Trophoblast cell (in vitro differentiated cells and primary cell): ENCODE data around the gene PKP4.

Experiments used
- DNase-seq, 2 donors: peaks; one replicate each; pipeline ENCODE4 v3.0.0-alpha.2; 2016
- H2AFZ ChIP-seq: 2 replicates; pipeline ENCODE4 v1.6.1; 2013; ENCODE audit warnings: low read length, moderate library complexity, mild to moderate bottlenecking; ENCODE audit not compliant: insufficient read depth, poor library complexity
- H2AK5ac ChIP-seq: 2 replicates; pipeline ENCODE4 v1.6.1; 2013; ENCODE audit warnings: mild to moderate bottlenecking, low read length
- H2BK120ac ChIP-seq: 2 replicates; pipeline ENCODE4 v1.6.1; 2013; ENCODE audit warnings: low read length, mild to moderate bottlenecking, moderate library complexity; ENCODE audit not compliant: insufficient read depth, poor library complexity
- H2BK12ac ChIP-seq: 2 replicates; pipeline ENCODE4 v1.6.1; 2013; ENCODE audit warnings: mild to moderate bottlenecking, low read length, moderate library complexity
- H2BK5ac ChIP-seq: 2 replicates; pipeline ENCODE4 v1.6.1; 2013; ENCODE audit warnings: low read length, low read depth, moderate library complexity, mild to moderate bottlenecking; ENCODE audit not compliant: poor library complexity
- H3K14ac ChIP-seq: 2 replicates; pipeline ENCODE4 v1.6.1; 2013; ENCODE audit warnings: mild to moderate bottlenecking, low read length
- H3K18ac ChIP-seq: 2 replicates; pipeline ENCODE4 v1.6.1; 2013; ENCODE audit warnings: mild to moderate bottlenecking, low read length
- H3K23ac ChIP-seq: 2 replicates; pipeline ENCODE4 v1.6.1; 2013; ENCODE audit warnings: low read length
- H3K27ac ChIP-seq: 2 replicates; pipeline ENCODE4 v1.5.1; 2013; ENCODE audit warnings: low read depth, mild to moderate bottlenecking, inconsistent platforms, low read length, moderate library complexity
- H3K27me3 ChIP-seq: 2 replicates; pipeline ENCODE4 v1.6.1; 2013; ENCODE audit warnings: inconsistent platforms, mild to moderate bottlenecking, low read length, moderate library complexity; ENCODE audit not compliant: insufficient read depth
- H3K36me3 ChIP-seq, 2 experiments: 1 replicate in 1 of 2; 2 replicates in 1 of 2; pipeline ENCODE4 v1.6.1; 2013; ENCODE audit warnings: low read length in 2 of 2, mild to moderate bottlenecking in 2 of 2, moderate library complexity in 1 of 2; ENCODE audit not compliant: insufficient read depth in 2 of 2, control insufficient read depth in 1 of 2
- H3K4ac ChIP-seq: 2 replicates; pipeline ENCODE4 v1.6.1; 2013; ENCODE audit warnings: low read depth, mild to moderate bottlenecking, low read length, moderate library complexity
- H3K4me1 ChIP-seq, 2 experiments: 1 replicate in 1 of 2; 2 replicates in 1 of 2; pipeline ENCODE4 v1.6.1; 2013; ENCODE audit warnings: low read length in 2 of 2, mild to moderate bottlenecking in 2 of 2, moderate library complexity in 1 of 2; ENCODE audit not compliant: insufficient read depth in 2 of 2, control insufficient read depth in 1 of 2
- H3K4me2 ChIP-seq: 2 replicates; pipeline ENCODE4 v1.6.1; 2013; ENCODE audit warnings: inconsistent platforms, mild to moderate bottlenecking, low read length, moderate library complexity
- H3K4me3 ChIP-seq: 2 replicates; pipeline ENCODE4 v1.5.1; 2013; ENCODE audit warnings: mild to moderate bottlenecking, low read depth, low read length, inconsistent platforms
- H3K79me1 ChIP-seq: one replicate; pipeline ENCODE4 v1.6.1; 2013; ENCODE audit warnings: low read length
- H3K79me2 ChIP-seq: 2 replicates; pipeline ENCODE4 v1.6.1; 2013; ENCODE audit warnings: low read length, mild to moderate bottlenecking; ENCODE audit not compliant: control insufficient read depth, insufficient read depth, poor library complexity
- H3K9ac ChIP-seq: 2 replicates; pipeline ENCODE4 v1.6.1; 2013; ENCODE audit warnings: mild to moderate bottlenecking, low read length
- H3K9me3 ChIP-seq: 2 replicates; pipeline ENCODE4 v1.6.1; 2013; ENCODE audit warnings: low read depth, mild to moderate bottlenecking, control low read depth, inconsistent platforms, low read length; ENCODE audit not compliant: insufficient read depth
- H4K12ac ChIP-seq: 2 replicates; pipeline ENCODE4 v1.6.1; 2013; ENCODE audit warnings: low read depth, mild to moderate bottlenecking, low read length, moderate library complexity
- H4K8ac ChIP-seq: 2 replicates; pipeline ENCODE4 v1.6.1; 2013; ENCODE audit warnings: low read depth, mild to moderate bottlenecking, low read length, moderate library complexity
- H4K91ac ChIP-seq: one replicate; pipeline ENCODE4 v1.6.1; 2013; ENCODE audit warnings: low read depth, mild to moderate bottlenecking, low read length, moderate library complexity
- WGBS: extraction: QIAGEN DNeasy Blood & Tissue Kit; methylation state at CpG from one replicate; pipeline ENCODE4 v1.1.7; 2013; ENCODE audit warnings: missing lambda C conversion rate; ENCODE audit not compliant: insufficient read length, insufficient coverage; ENCODE audit errors: extremely low coverage; 5-methylcytosine and 5-hydroxymethylcytosine counted together

PKP4 gene

DNA sequence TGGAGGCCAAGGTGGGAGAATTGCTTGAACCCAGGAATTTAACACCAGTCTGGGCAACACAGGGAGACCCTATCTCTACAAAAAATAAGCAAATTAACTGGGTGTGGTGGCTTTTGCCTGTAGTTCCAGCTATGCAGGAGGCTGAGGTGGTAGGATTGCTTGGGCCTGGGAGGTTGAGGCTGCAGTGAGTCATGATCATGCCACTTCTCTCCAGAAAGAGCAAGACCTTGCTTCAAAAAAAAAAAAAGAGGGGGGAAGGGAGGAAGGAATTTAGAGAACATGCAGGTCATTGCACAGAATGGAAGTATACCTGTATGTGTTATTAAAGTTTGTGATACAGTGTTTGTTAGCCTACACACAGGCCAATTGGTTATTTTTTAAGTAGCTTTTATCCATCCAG is 25.8 kb downstream of the PKP4 start:
- Histone ChIP-seq H2AFZ (no peak overlapping the region), H3K23ac (no peak overlapping the region), H3K4me3 (no peak overlapping the region), H3K4ac (peak overlapping the region; percentile 42), H3K36me3 (no peaks in the 10 kb centered on the region), H2BK5ac (no peak overlapping the region), H3K14ac (no peak overlapping the region), H3K27ac (no peak overlapping the region), H2BK12ac (no peak overlapping the region), H3K27me3 (no peaks in the 10 kb centered on the region), H3K4me1 (peaks cover 2% of the 10 kb centered on the region in 2 experiments), H3K79me2 (no peaks in the 10 kb centered on the region), H3K18ac (no peak overlapping the region), H2BK120ac (no peak overlapping the region), H3K4me2 (no peak overlapping the region), H4K12ac (no peak overlapping the region), H3K79me1 (peaks cover 2% of the 10 kb centered on the region), H3K9ac (no peak overlapping the region), H4K91ac (no peak overlapping the region), H4K8ac (no peak overlapping the region), H3K9me3 (no peaks in the 10 kb centered on the region), H2AK5ac (no peak overlapping the region)
- DNase-seq, result peak in 1 of 2 donors; percentile 57

DNA sequence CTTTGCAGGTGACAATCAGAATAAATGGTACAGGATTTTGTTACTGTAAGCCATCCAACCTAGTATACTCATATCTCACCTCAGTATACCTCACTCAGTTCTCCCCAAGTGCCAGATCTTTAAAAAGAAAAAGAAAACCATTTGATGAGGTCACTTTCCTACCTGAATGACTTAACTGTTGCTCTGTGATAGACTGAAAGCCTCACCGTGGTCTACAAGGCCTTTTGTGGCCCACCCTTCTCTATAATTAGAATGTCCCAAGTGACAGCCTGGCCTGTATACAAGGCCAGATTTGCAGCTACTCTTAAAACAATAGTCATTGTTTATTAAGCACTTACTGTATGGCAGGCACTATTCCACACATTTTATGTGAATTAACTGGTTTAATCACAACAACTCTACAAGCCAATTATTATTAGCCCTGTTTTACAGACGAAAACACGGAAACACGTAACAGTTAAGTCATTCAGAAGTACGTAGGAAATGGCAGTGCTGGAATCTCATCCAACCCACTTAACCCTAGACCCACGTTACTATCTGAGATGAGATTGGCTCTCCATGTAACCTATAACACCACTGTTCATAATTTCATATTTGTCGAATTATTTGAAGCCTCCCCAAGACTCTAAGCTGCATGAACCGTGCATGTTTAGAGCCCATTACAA is 28.3 kb downstream of the PKP4 start:
- Histone ChIP-seq H3K4me3 (no peak overlapping the region), H3K14ac (no peak overlapping the region), H3K4ac (no peak overlapping the region), H3K4me1 (peaks cover 2% of the 10 kb centered on the region in 2 experiments), H4K91ac (no peak overlapping the region), H2BK5ac (no peak overlapping the region), H2BK120ac (no peak overlapping the region), H2AK5ac (no peak overlapping the region), H3K9ac (no peak overlapping the region), H4K8ac (no peak overlapping the region), H2BK12ac (no peak overlapping the region), H3K79me1 (peaks cover 2% of the 10 kb centered on the region), H3K27ac (no peak overlapping the region), H2AFZ (no peak overlapping the region), H3K18ac (no peak overlapping the region), H3K36me3 (no peaks in the 10 kb centered on the region), H3K23ac (no peak overlapping the region), H3K4me2 (no peak overlapping the region), H3K27me3 (no peaks in the 10 kb centered on the region), H3K79me2 (no peaks in the 10 kb centered on the region), H4K12ac (no peak overlapping the region), H3K9me3 (no peaks in the 10 kb centered on the region)
- no CpG with 5 or more reads among the region's 8 CpGs for WGBS
- DNase-seq, result no peak

DNA sequence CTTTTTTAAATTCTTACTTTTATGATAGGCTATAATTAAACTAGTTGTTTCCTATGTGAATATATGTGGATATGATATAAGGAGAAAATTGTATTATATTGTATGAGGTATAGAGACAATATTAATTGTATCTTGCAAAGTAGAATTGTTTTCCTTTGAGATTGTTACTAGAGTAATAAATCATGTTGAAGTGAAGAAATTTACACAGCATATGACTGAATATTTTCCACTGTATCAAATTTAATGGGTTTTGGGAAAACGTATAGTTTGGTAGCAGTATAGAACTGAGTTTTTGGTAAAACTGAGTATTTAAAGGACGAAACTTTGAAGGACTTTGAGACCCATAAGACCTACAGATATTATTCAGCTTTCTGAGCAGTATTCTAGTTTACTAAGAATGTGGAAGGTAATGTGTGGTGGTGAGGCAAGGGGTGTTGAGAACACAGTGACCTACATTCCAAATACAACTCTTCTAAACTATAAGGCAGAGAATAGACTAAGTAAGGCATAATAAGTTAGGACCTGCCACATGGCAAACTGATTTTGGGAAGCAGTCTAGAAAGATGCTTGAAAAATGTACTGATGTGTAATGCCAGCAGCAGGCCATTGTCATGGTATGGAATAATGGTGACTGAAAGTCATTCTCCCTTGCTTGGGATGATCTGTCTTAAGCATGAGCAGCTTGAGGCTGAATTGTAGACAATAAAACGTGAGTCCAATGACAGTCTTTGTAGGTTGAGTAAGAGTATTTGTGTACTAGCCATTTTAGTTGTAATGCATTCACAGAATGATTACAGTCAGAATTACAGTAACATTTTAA is 29.6 kb downstream of the PKP4 start:
- no peak overlapping the region for H2BK120ac ChIP-seq
- H3K79me1 ChIP-seq, result peaks cover 2% of the 10 kb centered on the region
- no peak overlapping the region for H3K9ac ChIP-seq
- no peak overlapping the region for H2BK5ac ChIP-seq
- no peaks in the 10 kb centered on the region for H3K9me3 ChIP-seq
- no peak overlapping the region for H3K4me3 ChIP-seq
- no peak overlapping the region for H3K27ac ChIP-seq
- H3K23ac ChIP-seq, result no peak overlapping the region
- no peak overlapping the region for H2BK12ac ChIP-seq
- no peak overlapping the region for H2AK5ac ChIP-seq
- H3K79me2 ChIP-seq, result no peaks in the 10 kb centered on the region
- H4K8ac ChIP-seq, result no peak overlapping the region
- no peak overlapping the region for H3K4me2 ChIP-seq
- H3K14ac ChIP-seq, result no peak overlapping the region
- no peak overlapping the region for H4K12ac ChIP-seq
- 100% methylated on average over 1 of the region's 3 CpGs for WGBS
- no peak overlapping the region for H3K4ac ChIP-seq
- no peaks in the 10 kb centered on the region for H3K27me3 ChIP-seq
- peaks cover 2% of the 10 kb centered on the region in 2 experiments for H3K4me1 ChIP-seq
- no peaks in the 10 kb centered on the region for H3K36me3 ChIP-seq
- no peak overlapping the region for H2AFZ ChIP-seq
- no peak overlapping the region for H3K18ac ChIP-seq
- no peak for DNase-seq
- H4K91ac ChIP-seq, result no peak overlapping the region

DNA sequence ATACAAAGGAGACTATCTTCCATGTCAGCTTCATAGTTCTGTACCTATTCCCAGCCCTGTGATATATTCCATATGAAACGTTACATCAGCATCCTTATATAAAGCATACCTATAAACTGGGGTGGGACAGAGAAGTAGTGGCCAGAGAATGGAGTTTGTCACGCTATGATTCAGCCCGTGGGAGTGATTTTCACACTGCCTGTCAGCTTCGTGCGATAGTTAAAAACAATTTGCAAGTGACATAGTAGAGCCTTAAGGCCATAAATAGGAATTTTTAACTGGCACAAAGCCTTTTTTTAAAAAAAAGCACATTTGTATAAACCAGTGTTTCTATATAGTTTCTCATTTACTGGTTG is 30.2 kb downstream of the PKP4 start:
- Histone ChIP-seq H3K4ac (no peak overlapping the region), H3K27ac (no peak overlapping the region), H3K9me3 (no peaks in the 10 kb centered on the region), H3K23ac (no peak overlapping the region), H3K27me3 (no peaks in the 10 kb centered on the region), H3K18ac (no peak overlapping the region), H2AK5ac (no peak overlapping the region), H4K12ac (no peak overlapping the region), H3K4me1 (peaks cover 2% of the 10 kb centered on the region in 2 experiments), H2BK12ac (no peak overlapping the region), H3K4me2 (no peak overlapping the region), H3K79me1 (peaks cover 2% of the 10 kb centered on the region), H4K8ac (no peak overlapping the region), H3K79me2 (no peaks in the 10 kb centered on the region), H2BK120ac (no peak overlapping the region), H3K4me3 (no peak overlapping the region), H3K14ac (no peak overlapping the region), H3K36me3 (no peaks in the 10 kb centered on the region), H2AFZ (no peak overlapping the region), H2BK5ac (no peak overlapping the region), H3K9ac (no peak overlapping the region), H4K91ac (no peak overlapping the region)
- WGBS, result no CpG with 5 or more reads among the region's 5 CpGs
- DNase-seq, result no peak
